Measurements from ENCODE around the gene DRD3. TPM values are rescaled to one million over a fixed set of nuclear protein-coding genes. Genes with fewer than 3 reads are reported as not detected.

Gene DRD3
- polyA plus RNA-seq, 1 donor from 2014 or later = not detected

- Histone ChIP-seq H3K4me3 (ENCODE audit: low read length) (no peak overlapping the region), H3F3A (ENCODE audit: insufficient read depth, low read length, poor library complexity, severe bottlenecking) (no peaks in the 10 kb centered on the region), H3K79me2 (replicated peaks; ENCODE audit: insufficient read depth, low read length) (no peaks in the 10 kb centered on the region), H3K9me3 (ENCODE audit: low read length) (no peaks in the 10 kb centered on the region), H3K36me3 (ENCODE audit: insufficient read depth, low read length) (no peaks in the 10 kb centered on the region), H3K9ac (ENCODE audit: low read length) (no peak overlapping the region), H4K20me1 (ENCODE audit: insufficient read depth) (no peaks in the 10 kb centered on the region), H3K4me2 (ENCODE audit: low read length) (no peak overlapping the region), H3K9me2 (ENCODE audit: insufficient read depth, low read length) (no peaks in the 10 kb centered on the region), H3K27me3 (ENCODE audit: insufficient read depth, low read depth, low read length) (no peaks in the 10 kb centered on the region), H2AFZ (ENCODE audit: low read depth, low read length) (no peak overlapping the region), H3K27ac (ENCODE audit: low read length) (no peak overlapping the region)
- TF ChIP-seq MXI1 (conservative IDR thresholded peaks at IDR 0.05; ENCODE audit: poor library complexity, severe bottlenecking) (no peak), REST (IDR thresholded peaks at IDR 0.05; ENCODE audit: borderline replicate concordance) (no peak), EP300 (conservative IDR thresholded peaks at IDR 0.05; ENCODE audit: poor library complexity, severe bottlenecking) (no peak), RAD21 (conservative IDR thresholded peaks at IDR 0.05) (no peak), POLR2AphosphoS5 (IDR thresholded peaks at IDR 0.05) (no peak), SMC3 (conservative IDR thresholded peaks at IDR 0.05; ENCODE audit: poor library complexity) (no peak), EZH2 (IDR thresholded peaks at IDR 0.05; ENCODE audit: borderline replicate concordance, insufficient read depth, low read length, poor library complexity, severe bottlenecking) (no peak), TAF1 (IDR thresholded peaks at IDR 0.05; ENCODE audit: low read depth) (no peak), CTCF (IDR thresholded peaks at IDR 0.05; ENCODE audit: poor library complexity, severe bottlenecking) (no peak)
Measured at GRCh38 chr3:114089675-114090074, 89.2 kb downstream of the DRD3 start.

GRCh38 chr3:114086356-114086755 is 92.5 kb downstream of the DRD3 start:
- TF ChIP-seq MXI1 (conservative IDR thresholded peaks at IDR 0.05; ENCODE audit: poor library complexity, severe bottlenecking) (no peak), TAF1 (IDR thresholded peaks at IDR 0.05; ENCODE audit: low read depth) (no peak)
- Histone ChIP-seq H3K9me2 (ENCODE audit: insufficient read depth, low read length) (no peaks in the 10 kb centered on the region), H3F3A (ENCODE audit: insufficient read depth, low read length, poor library complexity, severe bottlenecking) (no peaks in the 10 kb centered on the region)

GRCh38 chr3:114083112-114083511 is 95.7 kb downstream of the DRD3 start:
- H3K9me2 ChIP-seq (ENCODE audit: insufficient read depth, low read length) = no peaks in the 10 kb centered on the region
- H2AFZ ChIP-seq (ENCODE audit: low read depth, low read length) = no peak overlapping the region
- H3K27me3 ChIP-seq (ENCODE audit: insufficient read depth, low read depth, low read length) = no peaks in the 10 kb centered on the region
- H3K27ac ChIP-seq (ENCODE audit: low read length) = no peak overlapping the region
- H3K36me3 ChIP-seq (ENCODE audit: insufficient read depth, low read length) = no peaks in the 10 kb centered on the region
- no peak overlapping the region for H3K9ac ChIP-seq (ENCODE audit: low read length)
- no peaks in the 10 kb centered on the region for H3K9me3 ChIP-seq (ENCODE audit: low read length)
- H3K79me2 ChIP-seq (replicated peaks; ENCODE audit: insufficient read depth, low read length) = no peaks in the 10 kb centered on the region
- H3K4me2 ChIP-seq (ENCODE audit: low read length) = no peak overlapping the region
- TF ChIP-seq REST (IDR thresholded peaks at IDR 0.05; ENCODE audit: borderline replicate concordance) (no peak), EP300 (conservative IDR thresholded peaks at IDR 0.05; ENCODE audit: poor library complexity, severe bottlenecking) (no peak), MXI1 (conservative IDR thresholded peaks at IDR 0.05; ENCODE audit: poor library complexity, severe bottlenecking) (no peak), SMC3 (conservative IDR thresholded peaks at IDR 0.05; ENCODE audit: poor library complexity) (no peak), CTCF (IDR thresholded peaks at IDR 0.05; ENCODE audit: poor library complexity, severe bottlenecking) (no peak), TAF1 (IDR thresholded peaks at IDR 0.05; ENCODE audit: low read depth) (no peak), EZH2 (IDR thresholded peaks at IDR 0.05; ENCODE audit: borderline replicate concordance, insufficient read depth, low read length, poor library complexity, severe bottlenecking) (no peak), POLR2AphosphoS5 (IDR thresholded peaks at IDR 0.05) (no peak), RAD21 (conservative IDR thresholded peaks at IDR 0.05) (no peak)
- H3K4me3 ChIP-seq (ENCODE audit: low read length) = no peak overlapping the region
- no peaks in the 10 kb centered on the region for H3F3A ChIP-seq (ENCODE audit: insufficient read depth, low read length, poor library complexity, severe bottlenecking)
- H4K20me1 ChIP-seq (ENCODE audit: insufficient read depth) = no peaks in the 10 kb centered on the region

More at GRCh38 chr3:114086356-114086755, 92.5 kb downstream of the DRD3 start:
- Histone ChIP-seq H3K27me3 (ENCODE audit: insufficient read depth, low read depth, low read length) (no peaks in the 10 kb centered on the region), H2AFZ (ENCODE audit: low read depth, low read length) (no peak overlapping the region), H3K4me3 (ENCODE audit: low read length) (no peak overlapping the region), H4K20me1 (ENCODE audit: insufficient read depth) (no peaks in the 10 kb centered on the region), H3K9me3 (ENCODE audit: low read length) (no peaks in the 10 kb centered on the region), H3K27ac (ENCODE audit: low read length) (no peak overlapping the region), H3K79me2 (replicated peaks; ENCODE audit: insufficient read depth, low read length) (no peaks in the 10 kb centered on the region), H3K4me2 (ENCODE audit: low read length) (no peak overlapping the region), H3K9ac (ENCODE audit: low read length) (no peak overlapping the region), H3K36me3 (ENCODE audit: insufficient read depth, low read length) (no peaks in the 10 kb centered on the region)
